Measurements from ENCODE around the gene ZNF385B.

ZNF385B gene

GRCh38 chr2:179438654-179439053 is 422.8 kb downstream of the ZNF385B start:
- H3K4me3 ChIP-seq (replicated peaks; ENCODE audit: insufficient read depth, low read length) = no peak overlapping the region
- H3K27ac ChIP-seq (replicated peaks) = no peak overlapping the region
- TF ChIP-seq GABPA (IDR thresholded peaks at IDR 0.05; ENCODE audit: low read depth) = no peak
- TF ChIP-seq SPI1 (IDR thresholded peaks at IDR 0.05; ENCODE audit: borderline replicate concordance, low read depth) = no peak
- TF ChIP-seq REST (IDR thresholded peaks at IDR 0.05; ENCODE audit: insufficient replicate concordance, low read depth) = no peak
- no peak for TF ChIP-seq CTCF (IDR thresholded peaks at IDR 0.05; ENCODE audit: insufficient read depth, low read length)
- no peak for TF ChIP-seq POLR2AphosphoS5 (IDR thresholded peaks at IDR 0.05; ENCODE audit: low read depth)
- no peak for DNase-seq (ENCODE audit: low read depth in 1 of 2, low spot score in 1 of 2)
- no peaks in the 10 kb centered on the region for H3K27me3 ChIP-seq (ENCODE audit: insufficient read depth, poor library complexity, severe bottlenecking)

GRCh38 chr2:179437430-179437829 is 424.0 kb downstream of the ZNF385B start:
- TF ChIP-seq REST (IDR thresholded peaks at IDR 0.05; ENCODE audit: insufficient replicate concordance, low read depth) (no peak), POLR2AphosphoS5 (IDR thresholded peaks at IDR 0.05; ENCODE audit: low read depth) (no peak), GABPA (IDR thresholded peaks at IDR 0.05; ENCODE audit: low read depth) (no peak), SPI1 (IDR thresholded peaks at IDR 0.05; ENCODE audit: borderline replicate concordance, low read depth) (no peak), CTCF (IDR thresholded peaks at IDR 0.05; ENCODE audit: insufficient read depth, low read length) (no peak)
- no peak for DNase-seq (ENCODE audit: low read depth in 1 of 2, low spot score in 1 of 2)
- H3K4me3 ChIP-seq (replicated peaks; ENCODE audit: insufficient read depth, low read length) = no peak overlapping the region
- no peaks in the 10 kb centered on the region for H3K27me3 ChIP-seq (ENCODE audit: insufficient read depth, poor library complexity, severe bottlenecking)
- no peak overlapping the region for H3K27ac ChIP-seq (replicated peaks)

- H3K4me3 ChIP-seq (replicated peaks; ENCODE audit: insufficient read depth, low read length) = no peak overlapping the region
- no peak for TF ChIP-seq POLR2AphosphoS5 (IDR thresholded peaks at IDR 0.05; ENCODE audit: low read depth)
- TF ChIP-seq CTCF (IDR thresholded peaks at IDR 0.05; ENCODE audit: insufficient read depth, low read length) = no peak
- TF ChIP-seq GABPA (IDR thresholded peaks at IDR 0.05; ENCODE audit: low read depth) = no peak
- TF ChIP-seq REST (IDR thresholded peaks at IDR 0.05; ENCODE audit: insufficient replicate concordance, low read depth) = no peak
- TF ChIP-seq SPI1 (IDR thresholded peaks at IDR 0.05; ENCODE audit: borderline replicate concordance, low read depth) = no peak
- no peaks in the 10 kb centered on the region for H3K27me3 ChIP-seq (ENCODE audit: insufficient read depth, poor library complexity, severe bottlenecking)
- no peak for DNase-seq (ENCODE audit: low read depth in 1 of 2, low spot score in 1 of 2)
- H3K27ac ChIP-seq (replicated peaks) = no peak overlapping the region
These were observed 425.8 kb downstream of the ZNF385B start for GRCh38 chr2:179435566-179435965.
